B cell (primary cell): ENCODE measurements around the gene PARD3B. TPM values are rescaled to one million over a fixed set of nuclear protein-coding genes. Genes with fewer than 3 reads are reported as not detected.

Source experiments
- ATAC-seq: fragments of 200-7000 bp; cut with Tn5 transposase; one replicate; pipeline ENCODE4 v1.10.0; 2021; ENCODE audit warnings: low read depth, mild to moderate bottlenecking, moderate number of reproducible peaks, moderate library complexity
- CTCF ChIA-PET: fragments of 350-600 bp; sonication (Branson Sonifier 250); formaldehyde crosslinking; loops from one replicate; lab custom pipeline; 2021; ENCODE audit warnings: antibody characterized with exemption, inconsistent platforms; lab: Charles Lee
- POLR2A ChIA-PET: fragments of 350-600 bp; sonication (Branson Sonifier 250); formaldehyde crosslinking; loops from one replicate; lab custom pipeline; 2021; ENCODE audit warnings: antibody characterized with exemption; lab: Charles Lee
- DNase-seq: peaks from one replicate; pipeline ENCODE4 v3.0.0; 2013
- H2AFZ ChIP-seq: 2 replicates; pipeline ENCODE4 v1.6.1; 2012; ENCODE audit warnings: mild to moderate bottlenecking, low read depth, low read length; ENCODE audit not compliant: insufficient read depth, poor library complexity, severe bottlenecking
- H3K27ac ChIP-seq, 2 donors: 1 replicate in 1 of 2; 2 replicates in 1 of 2; pipeline ENCODE4 v1.5.1; 2012 to 2013; ENCODE audit warnings: low read length in 2 of 2, mild to moderate bottlenecking in 2 of 2, moderate library complexity in 1 of 2
- H3K27me3 ChIP-seq, 4 experiments: fragments of 200-600 bp in 1 of 4; sonication (generic) in 1 of 4; replicated peaks in 1 of 4; 1 replicate in 2 of 4; 2 replicates in 2 of 4; pipeline versions ENCODE4 v1.6.1 to v1.7.0; 2013 to 2016; ENCODE audit warnings: low read length in 3 of 4, mild to moderate bottlenecking in 2 of 4, mixed read lengths in 1 of 4, moderate library complexity in 1 of 4; ENCODE audit not compliant: insufficient read depth in 4 of 4, control insufficient read depth in 3 of 4; ENCODE audit errors: control extremely low read depth in 1 of 4
- H3K36me3 ChIP-seq, 2 experiments: replicated peaks in 1 of 2; 1 replicate in 1 of 2; 2 replicates in 1 of 2; pipeline versions ENCODE4 v1.6.1 to v1.7.1; 2013; ENCODE audit warnings: low read length in 1 of 2; ENCODE audit not compliant: insufficient read depth in 2 of 2, control insufficient read depth in 1 of 2; ENCODE audit errors: control extremely low read depth in 1 of 2, extremely low read depth in 1 of 2
- H3K4me1 ChIP-seq, 2 donors: fragments of 200-600 bp in 1 of 2; sonication (generic) in 1 of 2; 1 replicate in 1 of 2; 2 replicates in 1 of 2; pipeline versions ENCODE4 v1.5.1 to v1.6.1; 2013 to 2017; ENCODE audit warnings: low read length in 2 of 2; ENCODE audit not compliant: control insufficient read depth in 2 of 2, insufficient read depth in 2 of 2
- H3K4me2 ChIP-seq: replicated peaks from 2 replicates; pipeline ENCODE3; 2012; ENCODE audit warnings: mild to moderate bottlenecking, low read depth, low read length; ENCODE audit not compliant: poor library complexity, severe bottlenecking
- H3K4me3 ChIP-seq, 5 experiments: fragments of 200-600 bp in 1 of 5; sonication (generic) in 1 of 5; 1 replicate in 3 of 5; 2 replicates in 2 of 5; pipeline versions ENCODE4 v1.5.1 to v1.7.0; 2011 to 2016; ENCODE audit warnings: low read length in 4 of 5, mild to moderate bottlenecking in 4 of 5, low read depth in 2 of 5, control low read depth in 1 of 5, moderate library complexity in 1 of 5; ENCODE audit not compliant: insufficient read depth in 1 of 5; ENCODE audit errors: control extremely low read depth in 1 of 5, extremely low read depth in 1 of 5
- H3K79me2 ChIP-seq: fragments of 200-600 bp; sonication (generic); one replicate; pipeline ENCODE4 v1.6.0; 2016; ENCODE audit warnings: low read length; ENCODE audit not compliant: control insufficient read depth, insufficient read depth
- H3K9ac ChIP-seq: fragments of 200-600 bp; sonication (generic); 2 replicates; pipeline ENCODE4 v1.6.1; 2017; ENCODE audit warnings: mild to moderate bottlenecking, low read length, moderate library complexity
- H3K9me3 ChIP-seq, 3 donors: one replicate each; pipeline versions ENCODE4 v1.6.1 to v1.7.1; 2013; ENCODE audit warnings: low read length in 2 of 3; ENCODE audit not compliant: control insufficient read depth in 2 of 3, insufficient read depth in 1 of 3; ENCODE audit errors: control extremely low read depth in 1 of 3
- H4K20me1 ChIP-seq: 2 replicates; pipeline ENCODE4 v1.6.0; 2012; ENCODE audit warnings: mild to moderate bottlenecking, low read length; ENCODE audit not compliant: insufficient read depth, control insufficient read depth, poor library complexity, severe bottlenecking
- H3K27ac Mint-ChIP-seq: one replicate; pipeline ENCODE4 v1.8.0; 2021; ENCODE audit warnings: mixed read lengths
- H3K27me3 Mint-ChIP-seq: one replicate; pipeline ENCODE4 v1.8.0; 2021; ENCODE audit warnings: mixed read lengths
- H3K4me1 Mint-ChIP-seq: one replicate; pipeline ENCODE4 v1.8.0; 2021; ENCODE audit warnings: mixed read lengths
- H3K4me3 Mint-ChIP-seq: one replicate; pipeline ENCODE4 v1.8.0; 2021; ENCODE audit warnings: mixed read lengths
- H3K9me3 Mint-ChIP-seq: one replicate; pipeline ENCODE4 v1.8.0; 2022; ENCODE audit warnings: mixed read lengths; ENCODE audit not compliant: insufficient read depth
- EZH2 ChIP-seq: IDR thresholded peaks from 2 replicates; pipeline ENCODE4 v1.6.1; 2012; ENCODE audit warnings: borderline replicate concordance, low read depth, mild to moderate bottlenecking, moderate library complexity, low read length; ENCODE audit not compliant: insufficient read depth, poor library complexity, severe bottlenecking
- WGBS: methylation state at CpG from one replicate; pipeline ENCODE4 v1.1.5; 2013; ENCODE audit warnings: missing lambda C conversion rate; ENCODE audit not compliant: insufficient coverage; 5-methylcytosine and 5-hydroxymethylcytosine counted together
- intact Hi-C: fragments of 100-400 bp; cut with micrococcal nuclease; formaldehyde crosslinking; loops from one replicate; pipeline ENCODE4 v1.10.0; 2022
- polyA plus RNA-seq: library from polyadenylated mRNA; depleted of rRNA; stranded (reverse); fragments of >200 nt; gene quantifications from 2 replicates; pipeline ENCODE4 v1.2.3, GENCODE V29; 2012
- total RNA-seq, 2 donors: library from RNA; stranded (reverse); fragments of 120-200 nt in 1 of 2; gene quantifications; 1 replicate in 1 of 2; 2 replicates in 1 of 2; pipeline versions ENCODE4 v1.2.3 to v1.2.4, GENCODE V29; 2013 to 2022
- TF ChIP-seq, protein P1 (sequence below): fragments of 200-600 bp; IDR thresholded peaks from one replicate; pipeline ENCODE4 v1.8.0; 2022; ENCODE audit warnings: antibody characterized with exemption, mild to moderate bottlenecking

The PARD3B gene
- total and polyA plus RNA-seq, 2 donors (not counting 1 experiment from before 2014, with no cell fraction given) = not detected

DNA sequence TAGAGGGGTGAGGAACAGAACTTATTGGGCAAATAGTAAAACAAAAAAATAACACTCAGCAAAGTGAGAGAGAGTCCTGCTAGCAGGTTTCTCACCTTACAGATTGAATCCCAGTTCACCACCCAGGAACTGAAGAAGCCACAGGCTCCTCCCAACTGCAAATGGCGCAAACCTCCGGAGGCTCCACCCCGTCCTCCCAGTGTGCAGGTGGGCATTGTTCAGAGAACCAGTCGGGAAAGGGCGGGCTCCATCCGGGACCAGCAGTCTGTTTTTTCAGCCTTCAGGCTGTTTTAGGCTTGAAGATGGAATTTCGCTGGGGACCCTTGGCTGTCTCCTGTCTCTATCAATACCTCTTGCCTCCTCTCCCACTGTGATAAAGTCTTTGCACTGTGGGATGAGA, 317.5 kb downstream of the PARD3B start:
- TF ChIP-seq EZH2 = no peak
- TF ChIP-seq, protein P1, sequence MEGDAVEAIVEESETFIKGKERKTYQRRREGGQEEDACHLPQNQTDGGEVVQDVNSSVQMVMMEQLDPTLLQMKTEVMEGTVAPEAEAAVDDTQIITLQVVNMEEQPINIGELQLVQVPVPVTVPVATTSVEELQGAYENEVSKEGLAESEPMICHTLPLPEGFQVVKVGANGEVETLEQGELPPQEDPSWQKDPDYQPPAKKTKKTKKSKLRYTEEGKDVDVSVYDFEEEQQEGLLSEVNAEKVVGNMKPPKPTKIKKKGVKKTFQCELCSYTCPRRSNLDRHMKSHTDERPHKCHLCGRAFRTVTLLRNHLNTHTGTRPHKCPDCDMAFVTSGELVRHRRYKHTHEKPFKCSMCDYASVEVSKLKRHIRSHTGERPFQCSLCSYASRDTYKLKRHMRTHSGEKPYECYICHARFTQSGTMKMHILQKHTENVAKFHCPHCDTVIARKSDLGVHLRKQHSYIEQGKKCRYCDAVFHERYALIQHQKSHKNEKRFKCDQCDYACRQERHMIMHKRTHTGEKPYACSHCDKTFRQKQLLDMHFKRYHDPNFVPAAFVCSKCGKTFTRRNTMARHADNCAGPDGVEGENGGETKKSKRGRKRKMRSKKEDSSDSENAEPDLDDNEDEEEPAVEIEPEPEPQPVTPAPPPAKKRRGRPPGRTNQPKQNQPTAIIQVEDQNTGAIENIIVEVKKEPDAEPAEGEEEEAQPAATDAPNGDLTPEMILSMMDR = no peak
- ChIA-PET POLR2A (no interaction called here), CTCF (no interaction called here)
- no peak overlapping the region for H2AFZ ChIP-seq
- no peak overlapping the region for H3K4me2 ChIP-seq
- no peaks in the 10 kb centered on the region for H3K4me1 ChIP-seq
- Mint-ChIP-seq H3K27ac (no peak overlapping the region), H3K4me1 (no peaks in the 10 kb centered on the region), H3K9me3 (no peaks in the 10 kb centered on the region), H3K27me3 (no peaks in the 10 kb centered on the region), H3K4me3 (no peak overlapping the region)
- H3K27me3 ChIP-seq = no peaks in the 10 kb centered on the region
- no peak overlapping the region for H3K27ac ChIP-seq
- ATAC-seq (no peak), DNase-seq (no peak)
- intact Hi-C loops = no loop called here
- H3K79me2 ChIP-seq = no peaks in the 10 kb centered on the region
- H3K9ac ChIP-seq = no peak overlapping the region
- H4K20me1 ChIP-seq = no peaks in the 10 kb centered on the region
- WGBS = 88% methylated on average over 4 of the region's 7 CpGs
- no peak overlapping the region for H3K4me3 ChIP-seq
- H3K36me3 ChIP-seq = no peaks in the 10 kb centered on the region
- H3K9me3 ChIP-seq = no peaks in the 10 kb centered on the region

DNA sequence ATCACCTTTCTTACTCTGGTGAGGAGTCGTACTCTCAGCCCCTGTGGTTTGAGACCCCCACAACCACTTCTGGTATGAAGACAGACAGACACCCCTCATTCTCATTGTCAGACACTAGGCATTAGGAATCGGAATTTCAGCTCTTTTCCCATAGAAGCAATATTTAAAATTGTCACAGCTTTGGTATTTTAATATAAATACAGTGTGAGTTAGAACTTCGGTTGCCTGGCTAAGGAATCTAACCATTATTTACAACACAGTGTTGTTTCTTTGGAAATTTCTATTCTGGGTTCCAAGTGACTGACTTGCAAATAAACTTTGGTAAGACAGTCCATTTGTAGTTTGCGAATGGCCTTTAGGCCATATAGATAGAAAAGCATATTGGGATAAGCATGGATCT, 318.1 kb downstream of the PARD3B start:
- H3K36me3 ChIP-seq = no peaks in the 10 kb centered on the region
- WGBS = 94% methylated on average over 2 of the region's 4 CpGs
- no peaks in the 10 kb centered on the region for H3K79me2 ChIP-seq
- H3K4me1 ChIP-seq = no peaks in the 10 kb centered on the region
- Mint-ChIP-seq H3K27ac (no peak overlapping the region), H3K27me3 (no peaks in the 10 kb centered on the region), H3K9me3 (no peaks in the 10 kb centered on the region), H3K4me3 (no peak overlapping the region), H3K4me1 (no peaks in the 10 kb centered on the region)
- no peak overlapping the region for H3K9ac ChIP-seq
- no peak overlapping the region for H3K4me2 ChIP-seq
- H3K27me3 ChIP-seq = no peaks in the 10 kb centered on the region
- CTCF ChIA-PET = no interaction called here
- no peak overlapping the region for H3K4me3 ChIP-seq
- no peak overlapping the region for H2AFZ ChIP-seq
- POLR2A ChIA-PET = no interaction called here
- no peaks in the 10 kb centered on the region for H4K20me1 ChIP-seq
- intact Hi-C loops = no loop called here
- ATAC-seq = no peak
- no peak for DNase-seq
- H3K27ac ChIP-seq = no peak overlapping the region
- no peak for TF ChIP-seq EZH2
- TF ChIP-seq, protein P1 = no peak
- no peaks in the 10 kb centered on the region for H3K9me3 ChIP-seq
